HCT116 (cell line): ENCODE measurements around the gene ZMYND19. TPM values are rescaled to one million over a fixed set of nuclear protein-coding genes. Genes with fewer than 3 reads are reported as not detected.
"Not testable (repeated sequence)": the region's sequence is repeated elsewhere in the genome, so short reads cannot be mapped to it uniquely, and the experiment has no call there.

Source experiments
- ATAC-seq: fragments of 200-7000 bp; cut with Tn5 transposase; 2 replicates; pipeline ENCODE4 v1.9.1; 2020; ENCODE audit warnings: mild to moderate bottlenecking, moderate library complexity
- BruUV-seq: library from RNA; stranded (reverse); fragments of 400-500 nt; replicated peaks from 2 replicates; lab custom pipeline; 2021; lab: Mats Ljungman, UMichigan
- CTCF ChIA-PET: fragments of 300-600 bp; sonication (Branson Sonifier 250); formaldehyde crosslinking; loops from one replicate; lab custom pipeline; 2021; ENCODE audit warnings: antibody characterized with exemption; lab: Charles Lee
- POLR2A ChIA-PET: fragments of 300-600, 350-600 bp; sonication (Branson Sonifier 250); formaldehyde crosslinking; loops from one replicate; lab custom pipeline; 2021; ENCODE audit warnings: antibody characterized with exemption; lab: Charles Lee
- RAD21 ChIA-PET, 2 experiments: fragments of 300-600 bp; sonication (Branson Sonifier 250); formaldehyde crosslinking; loops; one replicate each; lab custom pipeline; 2023; ENCODE audit warnings: low total read pairs in 2 of 2; ENCODE audit not compliant: uncharacterized antibody in 2 of 2, unreplicated experiment in 2 of 2, low non-redundant PET in 1 of 2; lab: Charles Lee
- DNase-seq: peaks from one replicate; pipeline ENCODE4 v3.0.0-alpha.2; 2010; ENCODE audit warnings: low read depth, low spot score
- H2AFZ ChIP-seq: fragments of 200-600 bp; shearing (Covaris generic), sonication (generic); 2 replicates; pipeline ENCODE4 v1.6.1; 2017; ENCODE audit warnings: low read depth, mixed run types, mixed read lengths, antibody characterized with exemption, low read length; ENCODE audit not compliant: poor library complexity, severe bottlenecking
- H3K27ac ChIP-seq: 2 replicates; pipeline ENCODE4 v1.5.1; 2012; ENCODE audit warnings: low read depth, low read length
- H3K27me3 ChIP-seq: fragments of 200-600 bp; sonication (generic); 2 replicates; pipeline ENCODE4 v1.6.1; 2016; ENCODE audit warnings: mixed run types, low read length, mixed read lengths; ENCODE audit not compliant: insufficient read depth
- H3K36me3 ChIP-seq, 2 experiments: fragments of 200-500 bp in 1 of 2; fragments of 200-600 bp in 1 of 2; sonication (Bioruptor generic) in 1 of 2; sonication (generic) in 1 of 2; 2 replicates each; pipeline versions ENCODE4 v1.5.1 to v1.6.1; 2014 to 2016; ENCODE audit warnings: low read length in 2 of 2, inconsistent platforms in 1 of 2, mixed read lengths in 1 of 2, mixed run types in 1 of 2; ENCODE audit not compliant: insufficient read depth in 2 of 2, control insufficient read depth in 1 of 2
- H3K4me1 ChIP-seq, 2 experiments: fragments of 200-600 bp in 1 of 2; sonication (generic) in 1 of 2; 2 replicates each; pipeline versions ENCODE4 v1.5.1 to v1.6.1; 2012 to 2017; ENCODE audit warnings: low read length in 2 of 2, inconsistent platforms in 1 of 2, mild to moderate bottlenecking in 1 of 2, mixed read lengths in 1 of 2, mixed run types in 1 of 2, moderate library complexity in 1 of 2; ENCODE audit not compliant: insufficient read depth in 2 of 2, control insufficient read depth in 1 of 2
- H3K4me2 ChIP-seq: fragments of 200-600 bp; sonication (generic); 2 replicates; pipeline ENCODE4 v1.6.1; 2017; ENCODE audit warnings: mixed run types, low read length, mixed read lengths
- H3K4me3 ChIP-seq, 2 experiments: fragments of 200-600 bp in 1 of 2; sonication (generic) in 1 of 2; replicated peaks in 1 of 2; 2 replicates each; pipeline ENCODE4 v1.5.1; 2011 to 2016; ENCODE audit warnings: low read length in 2 of 2, control low read depth in 1 of 2, low read depth in 1 of 2, mild to moderate bottlenecking in 1 of 2, mixed read lengths in 1 of 2, mixed run types in 1 of 2
- H3K79me2 ChIP-seq: fragments of 200-600 bp; sonication (generic); 2 replicates; pipeline ENCODE4 v1.6.1; 2017; ENCODE audit warnings: mild to moderate bottlenecking, mixed run types, low read length, moderate library complexity, mixed read lengths; ENCODE audit not compliant: insufficient read depth
- H3K9ac ChIP-seq: fragments of 200-600 bp; sonication (generic); 2 replicates; pipeline ENCODE4 v1.6.1; 2016; ENCODE audit warnings: low read length, mixed read lengths
- H3K9me2 ChIP-seq: fragments of 200-600 bp; sonication (generic), shearing (Covaris generic); 2 replicates; pipeline ENCODE4 v1.6.1; 2017; ENCODE audit warnings: mixed run types, mild to moderate bottlenecking, moderate library complexity; ENCODE audit not compliant: insufficient read depth
- H3K9me3 ChIP-seq, 2 experiments: fragments of 200-500 bp in 1 of 2; fragments of 200-600 bp in 1 of 2; sonication (Bioruptor generic) in 1 of 2; sonication (generic) in 1 of 2; 2 replicates each; pipeline ENCODE4 v1.6.1; 2014 to 2017; ENCODE audit warnings: low read length in 2 of 2, mixed read lengths in 2 of 2, inconsistent platforms in 1 of 2, low read depth in 1 of 2, mild to moderate bottlenecking in 1 of 2, mixed run types in 1 of 2, moderate library complexity in 1 of 2; ENCODE audit not compliant: control insufficient read depth in 1 of 2, insufficient read depth in 1 of 2
- H4K20me1 ChIP-seq: fragments of 200-600 bp; sonication (generic), shearing (Covaris generic); 2 replicates; pipeline ENCODE4 v1.6.1; 2017; ENCODE audit warnings: mixed run types, mild to moderate bottlenecking, moderate library complexity; ENCODE audit not compliant: insufficient read depth
- POLR2A ChIP-seq: IDR thresholded peaks from 2 replicates; pipeline ENCODE4 v1.7.0; 2011; ENCODE audit warnings: borderline replicate concordance; ENCODE audit not compliant: insufficient read depth, insufficient read length; ENCODE audit errors: extremely low read depth
- SIN3A ChIP-seq: IDR thresholded peaks from 2 replicates; pipeline ENCODE4 v1.6.1; 2012; ENCODE audit warnings: low read depth
- intact Hi-C: fragments of 100-400 bp; cut with micrococcal nuclease; formaldehyde crosslinking; loops from 2 replicates; pipeline ENCODE4 v1.10.0; 2022
- total RNA-seq: library from RNA; stranded (reverse); gene quantifications from one replicate; pipeline ENCODE4 v1.2.1, GENCODE V29; 2021; ENCODE audit not compliant: unreplicated experiment

Gene ZMYND19
- total RNA-seq, 1 experiment from 2014 or later: 57.4 TPM

- H2AFZ ChIP-seq: no peak overlapping the region
- BruUV-seq: no TSS peak
- RAD21 ChIA-PET: no interaction called here
- peaks cover 11 to 22% of the 10 kb centered on the region in 2 experiments for H3K4me1 ChIP-seq
- no peaks in the 10 kb centered on the region for H3K9me2 ChIP-seq
- no peak for DNase-seq
- peaks cover 8% of the 10 kb centered on the region; the same call in 1 of the 2 replicates for H4K20me1 ChIP-seq
- TF ChIP-seq SIN3A: no peak
- no peak for TF ChIP-seq POLR2A
- TF ChIP-seq, all 23 proteins: peak for 0
- no peak overlapping the region for H3K4me2 ChIP-seq
- ChIA-PET POLR2A (no interaction called here), CTCF (interaction anchor here (0.9 kb wide), 1 partner anchor 19 kb away, joined by 3 read pairs; no protein-coding TSS in a partner anchor)
- H3K9me3 ChIP-seq: no peaks in the 10 kb centered on the region
- peaks cover 23% of the 10 kb centered on the region for H3K79me2 ChIP-seq
- no peak overlapping the region for H3K27ac ChIP-seq
- H3K27me3 ChIP-seq: no peaks in the 10 kb centered on the region
- no peak for ATAC-seq
- H3K4me3 ChIP-seq: no peak overlapping the region
- intact Hi-C loops: no loop called here
- peaks cover 30% of the 10 kb centered on the region in 2 experiments; a peak in 3 of 4 replicates for H3K36me3 ChIP-seq
- H3K9ac ChIP-seq: no peak overlapping the region
Measured at GRCh38 chr9:137554349-137554748, 36.0 kb downstream of the ZMYND19 start.

- H3K4me3 ChIP-seq, intact Hi-C loops, RAD21 ChIA-PET, H3K27ac ChIP-seq, H3K9me3 ChIP-seq, BruUV-seq, H3K9ac ChIP-seq, H3K9me2 ChIP-seq, DNase-seq, H2AFZ ChIP-seq, ATAC-seq, H3K27me3 ChIP-seq, H3K4me2 ChIP-seq, POLR2A ChIA-PET, CTCF ChIA-PET, H4K20me1 ChIP-seq: not testable (repeated sequence)
- Histone ChIP-seq H3K4me1 (peaks cover 11 to 22% of the 10 kb centered on the region in 2 experiments), H3K36me3 (peaks cover 30% of the 10 kb centered on the region in 2 experiments; a peak in 3 of 4 replicates), H3K79me2 (peaks cover 23% of the 10 kb centered on the region)
Measured at GRCh38 chr9:137553654-137554053, 36.7 kb downstream of the ZMYND19 start.
